ENCODE results near the gene KCNT2. TPM values are rescaled to one million over a fixed set of nuclear protein-coding genes. Genes with fewer than 3 reads are reported as not detected.

The KCNT2 gene
- total and polyA plus RNA-seq, 2 experiments from 2014 or later, result 0.14 to 0.32 TPM

GRCh38 chr1:196344453-196344852 lies 263.8 kb downstream of the KCNT2 start:
- WGBS, 2 experiments (ENCODE audit: low coverage in 1 of 2, low lambda C conversion rate in 2 of 2, missing lambda C conversion rate in 2 of 2), result 8 to 11% methylated on average over 2 of the region's 2 CpGs
- TF ChIP-seq EZH2 (IDR thresholded peaks at IDR 0.05; ENCODE audit: insufficient read depth, poor library complexity, severe bottlenecking), result no peak
- no peak for TF ChIP-seq EZH2phosphoT487 (IDR thresholded peaks at IDR 0.05; ENCODE audit: insufficient read depth, low read depth)
- no peaks in the 10 kb centered on the region for H3K36me3 ChIP-seq (ENCODE audit: low read depth)
- in situ Hi-C loops (cut with MboI), result loop anchor here (25.0 kb wide), 1 partner anchor 318 kb away; the partner anchor contains the start of gene CFH
- no peak overlapping the region for H3K4me2 ChIP-seq (ENCODE audit: unreplicated experiment)
- H3K9me3 ChIP-seq (ENCODE audit: low read depth), result no peaks in the 10 kb centered on the region
- H3K9me2 ChIP-seq (ENCODE audit: insufficient read depth), result no peaks in the 10 kb centered on the region
- no peak overlapping the region for H3K4me3 ChIP-seq
- no peaks in the 10 kb centered on the region for H3K4me1 ChIP-seq (ENCODE audit: insufficient read depth)
- no peak overlapping the region for H3K9ac ChIP-seq
- no peak overlapping the region for H2AFZ ChIP-seq
- H3F3A ChIP-seq (ENCODE audit: insufficient read depth), result no peaks in the 10 kb centered on the region
- no peaks in the 10 kb centered on the region for H3K27me3 ChIP-seq (replicated peaks; ENCODE audit: insufficient read depth)
- H3K79me2 ChIP-seq (ENCODE audit: insufficient read depth), result no peaks in the 10 kb centered on the region
- no peaks in the 10 kb centered on the region for H4K20me1 ChIP-seq (ENCODE audit: insufficient read depth)
- no peak for DNase-seq
- no peak overlapping the region for H3K27ac ChIP-seq

- no peak for DNase-seq
- Histone ChIP-seq H3K4me3 (no peak overlapping the region), H3K4me2 (ENCODE audit: unreplicated experiment) (no peak overlapping the region), H3K79me2 (ENCODE audit: insufficient read depth) (no peaks in the 10 kb centered on the region), H4K20me1 (ENCODE audit: insufficient read depth) (no peaks in the 10 kb centered on the region), H3K36me3 (ENCODE audit: low read depth) (no peaks in the 10 kb centered on the region), H3K27me3 (replicated peaks; ENCODE audit: insufficient read depth) (no peaks in the 10 kb centered on the region), H2AFZ (no peak overlapping the region), H3K9me3 (ENCODE audit: low read depth) (no peaks in the 10 kb centered on the region), H3K9me2 (ENCODE audit: insufficient read depth) (no peaks in the 10 kb centered on the region), H3K9ac (no peak overlapping the region), H3F3A (ENCODE audit: insufficient read depth) (no peaks in the 10 kb centered on the region), H3K27ac (no peak overlapping the region), H3K4me1 (ENCODE audit: insufficient read depth) (no peaks in the 10 kb centered on the region)
- in situ Hi-C loops (cut with MboI), result no loop called here
- no peak for TF ChIP-seq EZH2 (IDR thresholded peaks at IDR 0.05; ENCODE audit: insufficient read depth, poor library complexity, severe bottlenecking)
- TF ChIP-seq EZH2phosphoT487 (IDR thresholded peaks at IDR 0.05; ENCODE audit: insufficient read depth, low read depth), result no peak
- 88 to 97% methylated on average over 1 of the region's 1 CpG for WGBS, 2 experiments (ENCODE audit: low coverage in 1 of 2, low lambda C conversion rate in 2 of 2, missing lambda C conversion rate in 2 of 2)
Measured at GRCh38 chr1:196324345-196324744, 283.9 kb downstream of the KCNT2 start.

- no peak overlapping the region for H3K27ac ChIP-seq
- H3K9me2 ChIP-seq (ENCODE audit: insufficient read depth), result no peaks in the 10 kb centered on the region
- H2AFZ ChIP-seq, result no peak overlapping the region
- in situ Hi-C loops (cut with MboI), result no loop called here
- no peaks in the 10 kb centered on the region for H4K20me1 ChIP-seq (ENCODE audit: insufficient read depth)
- H3K36me3 ChIP-seq (ENCODE audit: low read depth), result no peaks in the 10 kb centered on the region
- H3K27me3 ChIP-seq (replicated peaks; ENCODE audit: insufficient read depth), result no peaks in the 10 kb centered on the region
- WGBS, 2 experiments (ENCODE audit: low coverage in 1 of 2, low lambda C conversion rate in 2 of 2, missing lambda C conversion rate in 2 of 2), result 95 to 97% methylated on average over 3 of the region's 3 CpGs
- no peaks in the 10 kb centered on the region for H3K4me1 ChIP-seq (ENCODE audit: insufficient read depth)
- DNase-seq, result no peak
- H3K9me3 ChIP-seq (ENCODE audit: low read depth), result no peaks in the 10 kb centered on the region
- H3K4me3 ChIP-seq, result no peak overlapping the region
- H3K9ac ChIP-seq, result no peak overlapping the region
- H3K4me2 ChIP-seq (ENCODE audit: unreplicated experiment), result no peak overlapping the region
- no peaks in the 10 kb centered on the region for H3K79me2 ChIP-seq (ENCODE audit: insufficient read depth)
- TF ChIP-seq EZH2phosphoT487 (IDR thresholded peaks at IDR 0.05; ENCODE audit: insufficient read depth, low read depth), result no peak
- TF ChIP-seq EZH2 (IDR thresholded peaks at IDR 0.05; ENCODE audit: insufficient read depth, poor library complexity, severe bottlenecking), result no peak
- H3F3A ChIP-seq (ENCODE audit: insufficient read depth), result no peaks in the 10 kb centered on the region
Measured at GRCh38 chr1:196323869-196324268, 284.4 kb downstream of the KCNT2 start.

- Histone ChIP-seq H4K20me1 (ENCODE audit: insufficient read depth) (no peaks in the 10 kb centered on the region), H2AFZ (no peak overlapping the region)
Measured at GRCh38 chr1:196319301-196319700, 288.9 kb downstream of the KCNT2 start.

More at GRCh38 chr1:196319301-196319700, 288.9 kb downstream of the KCNT2 start:
- no peak overlapping the region for H3K9ac ChIP-seq
- H3K27ac ChIP-seq, result no peak overlapping the region
- 92 to 96% methylated on average over 2 of the region's 2 CpGs for WGBS, 2 experiments (ENCODE audit: low coverage in 1 of 2, low lambda C conversion rate in 2 of 2, missing lambda C conversion rate in 2 of 2)
- no peaks in the 10 kb centered on the region for H3K4me1 ChIP-seq (ENCODE audit: insufficient read depth)
- in situ Hi-C loops (cut with MboI), result no loop called here
- H3K9me2 ChIP-seq (ENCODE audit: insufficient read depth), result no peaks in the 10 kb centered on the region
- H3F3A ChIP-seq (ENCODE audit: insufficient read depth), result no peaks in the 10 kb centered on the region
- TF ChIP-seq EZH2phosphoT487 (IDR thresholded peaks at IDR 0.05; ENCODE audit: insufficient read depth, low read depth) (no peak), EZH2 (IDR thresholded peaks at IDR 0.05; ENCODE audit: insufficient read depth, poor library complexity, severe bottlenecking) (no peak)
- H3K9me3 ChIP-seq (ENCODE audit: low read depth), result no peaks in the 10 kb centered on the region
- H3K4me3 ChIP-seq, result no peak overlapping the region
- no peaks in the 10 kb centered on the region for H3K27me3 ChIP-seq (replicated peaks; ENCODE audit: insufficient read depth)
- H3K79me2 ChIP-seq (ENCODE audit: insufficient read depth), result no peaks in the 10 kb centered on the region
- H3K36me3 ChIP-seq (ENCODE audit: low read depth), result no peaks in the 10 kb centered on the region
- no peak for DNase-seq
- H3K4me2 ChIP-seq (ENCODE audit: unreplicated experiment), result no peak overlapping the region
